GM12872 (cell line): ENCODE measurements around the gene ATP2A1.

ENCODE experiments used
- CTCF ChIP-seq: IDR thresholded peaks from 3 replicates; pipeline ENCODE4 v1.5.1; 2011; ENCODE audit warnings: low read depth, mild to moderate bottlenecking, low read length, moderate library complexity; ENCODE audit not compliant: insufficient read depth

ATP2A1 gene

GRCh38 chr16:28886945-28887344 lies 8.7 kb downstream of the ATP2A1 start:
- no peak for TF ChIP-seq CTCF

GRCh38 chr16:28891964-28892890 lies 13.9 kb downstream of the ATP2A1 start:
- no peak for TF ChIP-seq CTCF

GRCh38 chr16:28893291-28893690 lies 15.0 kb downstream of the ATP2A1 start:
- TF ChIP-seq CTCF: no peak

GRCh38 chr16:28895609-28896008 lies 17.3 kb downstream of the ATP2A1 start:
- no peak for TF ChIP-seq CTCF

GRCh38 chr16:28897826-28898225 lies 19.5 kb downstream of the ATP2A1 start:
- no peak for TF ChIP-seq CTCF

- TF ChIP-seq CTCF: no peak
Observed at GRCh38 chr16:28898266-28898665, 20.0 kb downstream of the ATP2A1 start.

GRCh38 chr16:28898942-28899341 lies 20.7 kb downstream of the ATP2A1 start:
- no peak for TF ChIP-seq CTCF
